HepG2 (cell line): ENCODE measurements around the gene FRMD4A. TPM values are rescaled to one million over a fixed set of nuclear protein-coding genes. Genes with fewer than 3 reads are reported as not detected.

Experiments
- ATAC-seq: fragments of 200-7000 bp; cut with Tn5 transposase; 3 replicates; pipeline ENCODE4 v1.9.1; 2020; ENCODE audit warnings: mild to moderate bottlenecking, moderate library complexity
- BruUV-seq: library from RNA; stranded (reverse); fragments of 400-500 nt; replicated peaks from 2 replicates; lab custom pipeline; 2021; lab: Mats Ljungman, UMichigan
- CTCF ChIA-PET: fragments of 300-600 bp; formaldehyde crosslinking; extraction: SDS; loops from one replicate; lab custom pipeline; 2021; ENCODE audit warnings: low total read pairs, inconsistent platforms, low intra/inter-chr PET ratio; lab: Yijun Ruan, JAX
- POLR2A ChIA-PET: fragments of 350-600 bp; sonication (Branson Sonifier 250); formaldehyde crosslinking; loops from one replicate; lab custom pipeline; 2020; ENCODE audit warnings: antibody characterized with exemption, inconsistent platforms; lab: Yijun Ruan, JAX
- DNase-seq: peaks from one replicate; pipeline ENCODE4 v3.0.0-alpha.2; 2015; ENCODE audit warnings: low spot score
- FAIRE-seq: peaks from 3 replicates; lab custom pipeline; 2011; peaks lifted over from hg19 to GRCh38; lab: Jason Lieb, UNC
- H2AFZ ChIP-seq: one replicate; pipeline ENCODE4 v1.6.1; 2011; ENCODE audit warnings: low read length, inconsistent platforms
- H3K27ac ChIP-seq: fragments of 300-600 bp; 3 replicates; pipeline ENCODE4 v1.8.0; 2011; ENCODE audit warnings: mixed run types, mild to moderate bottlenecking, mixed read lengths, low read length, inconsistent platforms; ENCODE audit not compliant: insufficient read depth; ENCODE audit errors: extremely low read length
- H3K27me3 ChIP-seq, 2 experiments: fragments of 200-600 bp in 1 of 2; 2 replicates in 1 of 2; 3 replicates in 1 of 2; pipeline versions ENCODE4 v1.6.0 to v1.8.0; 2011; ENCODE audit warnings: low read length in 2 of 2, mild to moderate bottlenecking in 2 of 2, moderate library complexity in 2 of 2, inconsistent platforms in 1 of 2; ENCODE audit not compliant: insufficient read depth in 2 of 2, control insufficient read depth in 1 of 2
- H3K36me3 ChIP-seq, 2 experiments: fragments of 200-600 bp in 1 of 2; replicated peaks in 1 of 2; 2 replicates in 1 of 2; 3 replicates in 1 of 2; pipeline versions ENCODE4 v1.5.1 to v1.8.0; 2011; ENCODE audit warnings: low read length in 2 of 2, inconsistent platforms in 1 of 2; ENCODE audit not compliant: insufficient read depth in 2 of 2, control insufficient read depth in 1 of 2
- H3K4me1 ChIP-seq: 2 replicates; pipeline ENCODE4 v1.5.1; 2012; ENCODE audit warnings: low read length, inconsistent platforms; ENCODE audit not compliant: insufficient read depth
- H3K4me2 ChIP-seq: 2 replicates; pipeline ENCODE4 v1.6.0; 2011; ENCODE audit warnings: low read depth, low read length, inconsistent platforms
- H3K4me3 ChIP-seq, 3 experiments: fragments of 200-600 bp in 1 of 3; sonication (generic), shearing (Covaris generic) in 1 of 3; replicated peaks in 1 of 3; 2 replicates each; pipeline ENCODE4 v1.5.1; 2011 to 2016; ENCODE audit warnings: low read length in 3 of 3, inconsistent platforms in 2 of 3, low read depth in 2 of 3, mild to moderate bottlenecking in 2 of 3, control low read depth in 1 of 3, mixed read lengths in 1 of 3; ENCODE audit not compliant: insufficient read depth in 1 of 3
- H3K79me2 ChIP-seq: one replicate; pipeline ENCODE4 v1.6.1; 2011; ENCODE audit warnings: low read length, inconsistent platforms; ENCODE audit not compliant: insufficient read depth
- H3K9ac ChIP-seq: 2 replicates; pipeline ENCODE4 v1.6.0; 2011; ENCODE audit warnings: mild to moderate bottlenecking, low read depth, low read length, inconsistent platforms; ENCODE audit not compliant: insufficient read depth
- H3K9me3 ChIP-seq: 2 replicates; pipeline ENCODE4 v1.5.1; 2012; ENCODE audit warnings: mild to moderate bottlenecking, low read length
- H4K20me1 ChIP-seq: 2 replicates; pipeline ENCODE4 v1.6.0; 2011; ENCODE audit warnings: inconsistent platforms, mild to moderate bottlenecking, low read length, moderate library complexity; ENCODE audit not compliant: insufficient read depth
- CENPT ChIP-seq: sonication (generic); formaldehyde crosslinking; IDR thresholded peaks from 2 replicates; pipeline ENCODE4 v1.8.0; 2022; ENCODE audit warnings: low read depth, mild to moderate bottlenecking, moderate library complexity, missing genetic modification reagents
- KAT2B ChIP-seq: fragments of 150-350 bp; IDR thresholded peaks from 2 replicates; pipeline ENCODE4 v1.6.1; 2014; ENCODE audit warnings: low read depth, low read length, borderline replicate concordance
- KLF9 ChIP-seq: IDR thresholded peaks from 2 replicates; pipeline ENCODE4 v1.6.1; 2016; ENCODE audit warnings: low read depth
- MLLT10 ChIP-seq: sonication (generic); formaldehyde crosslinking; IDR thresholded peaks from 2 replicates; pipeline ENCODE4 v1.4.0; 2020; ENCODE audit warnings: missing genetic modification reagents
- NFE2L1 ChIP-seq: sonication (generic); formaldehyde crosslinking; IDR thresholded peaks from 2 replicates; pipeline ENCODE4 v1.4.0; 2020; ENCODE audit warnings: missing genetic modification reagents, mild to moderate bottlenecking, borderline replicate concordance
- PAWR ChIP-seq: sonication (generic); formaldehyde crosslinking; IDR thresholded peaks from 2 replicates; pipeline ENCODE4 v1.4.0; 2020; ENCODE audit warnings: missing genetic modification reagents, mild to moderate bottlenecking, borderline replicate concordance
- PHF21A ChIP-seq: sonication (generic); formaldehyde crosslinking; IDR thresholded peaks from 2 replicates; pipeline ENCODE4 v1.5.0; 2020; ENCODE audit warnings: mild to moderate bottlenecking, missing genetic modification reagents
- POGK ChIP-seq: sonication (generic); formaldehyde crosslinking; conservative IDR thresholded peaks from 2 replicates; pipeline ENCODE4 v1.8.0; 2022; ENCODE audit warnings: mild to moderate bottlenecking, moderate library complexity, missing genetic modification reagents
- THAP9 ChIP-seq: sonication (generic); formaldehyde crosslinking; IDR thresholded peaks from 2 replicates; pipeline ENCODE4; 2020; ENCODE audit warnings: missing genetic modification reagents, mild to moderate bottlenecking, borderline replicate concordance
- ZNF234 ChIP-seq: sonication (generic); formaldehyde crosslinking; conservative IDR thresholded peaks from 2 replicates; pipeline ENCODE4 v1.5.1; 2020; ENCODE audit warnings: mild to moderate bottlenecking, missing genetic modification reagents
- ZNF501 ChIP-seq: sonication (generic); formaldehyde crosslinking; IDR thresholded peaks from 2 replicates; pipeline ENCODE4 v1.5.1; 2020; ENCODE audit warnings: mild to moderate bottlenecking, moderate library complexity, missing genetic modification reagents
- ZNF569 ChIP-seq: sonication (generic); formaldehyde crosslinking; IDR thresholded peaks from 2 replicates; pipeline ENCODE4 v1.5.0; 2020; ENCODE audit warnings: mild to moderate bottlenecking, missing genetic modification reagents, moderate library complexity, borderline replicate concordance
- ZNF879 ChIP-seq: sonication (generic); formaldehyde crosslinking; IDR thresholded peaks from 2 replicates; pipeline ENCODE4 v1.8.1; 2023; ENCODE audit warnings: missing genetic modification reagents
- WGBS: methylation state at CpG from one replicate; pipeline ENCODE4 v1.1.6; 2017; ENCODE audit warnings: low lambda C conversion rate; 5-methylcytosine and 5-hydroxymethylcytosine counted together
- in situ Hi-C: cut with HindIII; loops from 2 replicates; pipeline ENCODE4 v1.10.0; 2017; ENCODE audit warnings: low pct_unique_long_range_greater_than_20kb; ENCODE audit not compliant: extremely low pct_ligation_motif_present
- intact Hi-C: fragments of 100-400 bp; cut with micrococcal nuclease; formaldehyde crosslinking; loops from one replicate; pipeline ENCODE4 v1.10.0; 2022; ENCODE audit not compliant: unreplicated experiment
- polyA plus RNA-seq, 8 experiments: library from polyadenylated mRNA; depleted of rRNA in 3 of 8; stranded (reverse) in 7 of 8; unstranded in 1 of 8; fragments of >200 nt; fragmentation: Illumina TruSeq in 4 of 8; extraction: Trizol in 4 of 8; gene quantifications; 2 replicates each; pipeline versions ENCODE4 v1.2.1 to v1.2.3, GENCODE V29; 2011 to 2016; ENCODE audit warnings: low read depth in 4 of 8, missing spikeins in 1 of 8, mixed read lengths in 1 of 8; ENCODE audit not compliant: insufficient read depth in 1 of 8
- total RNA-seq, 5 experiments: library from RNA; depleted of rRNA; stranded (reverse); fragments of >200 nt; fragmentation: Illumina TruSeq; extraction: Trizol; gene quantifications; 2 replicates each; pipeline ENCODE4 v1.2.3, GENCODE V29; 2016; ENCODE audit warnings: low read depth in 1 of 5

Gene FRMD4A
- total and polyA plus RNA-seq, 2 of the 13 experiments (the other 11 are each of a cell fraction or from before 2014, with no cell fraction given) = 0.09 to 0.26 TPM

GRCh38 chr10:13773043-13773442, 557.7 kb downstream of the FRMD4A start:
- in situ Hi-C loops (no loop called here), intact Hi-C loops (no loop called here)
- TF ChIP-seq CENPT (CRISPR knock-in tag) (no peak), KAT2B (no peak), NFE2L1 (no peak), POGK (CRISPR knock-in tag) (no peak), ZNF234 (CRISPR knock-in tag) (no peak), ZNF569 (no peak), ZNF501 (CRISPR knock-in tag) (no peak), MLLT10 (no peak), PAWR (CRISPR knock-in tag) (no peak), THAP9 (CRISPR knock-in tag) (no peak), ZNF879 (CRISPR knock-in tag) (no peak), KLF9 (CRISPR knock-in tag) (no peak), PHF21A (CRISPR knock-in tag) (no peak)
- Histone ChIP-seq H3K4me1 (peaks cover 6% of the 10 kb centered on the region), H3K4me3 (no peak overlapping the region), H3K79me2 (no peaks in the 10 kb centered on the region), H4K20me1 (no peaks in the 10 kb centered on the region), H3K36me3 (no peaks in the 10 kb centered on the region), H3K4me2 (no peak overlapping the region), H2AFZ (no peak overlapping the region), H3K27ac (no peak overlapping the region), H3K27me3 (no peaks in the 10 kb centered on the region), H3K9ac (no peak overlapping the region), H3K9me3 (no peaks in the 10 kb centered on the region)
- FAIRE-seq = no peak
- ATAC-seq = no peak
- WGBS = 53% methylated on average over 8 of the region's 8 CpGs
- ChIA-PET POLR2A (no interaction called here), CTCF (interaction anchor here (1.2 kb wide), 1 partner anchor 113 kb away, joined by 3 read pairs; no protein-coding TSS in a partner anchor)
- no peak for DNase-seq
- no TSS peak for BruUV-seq
